Measurements from ENCODE around the gene PITPNC1. TPM values are rescaled to one million over a fixed set of nuclear protein-coding genes. Genes with fewer than 3 reads are reported as not detected.

The PITPNC1 gene
- total RNA-seq, 3 donors from 2014 or later = 11.0 to 17.7 (median 14.8) TPM

GRCh38 chr17:67482764-67483163 is 105.7 kb downstream of the PITPNC1 start:
- Histone ChIP-seq H3K27ac (no peak overlapping the region), H3K4me3 (no peak overlapping the region), H3K36me3 (no peaks in the 10 kb centered on the region), H3K9me3 (no peaks in the 10 kb centered on the region), H3K4me1 (no peaks in the 10 kb centered on the region), H3K27me3 (no peaks in the 10 kb centered on the region)
- intact Hi-C loops (cut with DNase I; ENCODE audit: low total_unique reads) = no loop called here
- no peak for TF ChIP-seq POLR2AphosphoS5 (IDR thresholded peaks at IDR 0.05)
- TF ChIP-seq, protein P1, sequence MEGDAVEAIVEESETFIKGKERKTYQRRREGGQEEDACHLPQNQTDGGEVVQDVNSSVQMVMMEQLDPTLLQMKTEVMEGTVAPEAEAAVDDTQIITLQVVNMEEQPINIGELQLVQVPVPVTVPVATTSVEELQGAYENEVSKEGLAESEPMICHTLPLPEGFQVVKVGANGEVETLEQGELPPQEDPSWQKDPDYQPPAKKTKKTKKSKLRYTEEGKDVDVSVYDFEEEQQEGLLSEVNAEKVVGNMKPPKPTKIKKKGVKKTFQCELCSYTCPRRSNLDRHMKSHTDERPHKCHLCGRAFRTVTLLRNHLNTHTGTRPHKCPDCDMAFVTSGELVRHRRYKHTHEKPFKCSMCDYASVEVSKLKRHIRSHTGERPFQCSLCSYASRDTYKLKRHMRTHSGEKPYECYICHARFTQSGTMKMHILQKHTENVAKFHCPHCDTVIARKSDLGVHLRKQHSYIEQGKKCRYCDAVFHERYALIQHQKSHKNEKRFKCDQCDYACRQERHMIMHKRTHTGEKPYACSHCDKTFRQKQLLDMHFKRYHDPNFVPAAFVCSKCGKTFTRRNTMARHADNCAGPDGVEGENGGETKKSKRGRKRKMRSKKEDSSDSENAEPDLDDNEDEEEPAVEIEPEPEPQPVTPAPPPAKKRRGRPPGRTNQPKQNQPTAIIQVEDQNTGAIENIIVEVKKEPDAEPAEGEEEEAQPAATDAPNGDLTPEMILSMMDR (IDR thresholded peaks at IDR 0.05) = no peak
- TF ChIP-seq POLR2A (IDR thresholded peaks at IDR 0.05) = no peak
- no peak for DNase-seq (ENCODE audit: low spot score in 2 of 2)

DNA sequence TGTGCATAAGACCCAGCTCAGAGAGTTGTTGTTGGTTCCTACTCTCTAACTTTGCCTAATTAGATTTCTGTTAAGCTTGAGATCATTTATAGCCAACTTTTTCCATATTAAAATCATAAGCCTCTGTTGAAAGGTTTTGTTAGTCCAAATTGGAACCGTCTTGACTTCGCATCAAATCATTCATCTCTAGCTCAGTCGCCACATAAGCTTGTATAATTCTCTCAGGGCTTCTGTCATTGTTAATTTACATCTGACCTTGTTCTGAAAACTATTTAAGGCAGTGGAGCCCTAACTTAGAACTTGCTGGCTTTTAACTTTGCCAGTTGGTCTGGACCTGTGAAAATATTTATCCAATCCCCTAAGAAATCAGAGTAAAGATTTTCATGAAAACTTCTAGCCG is 107.2 kb downstream of the PITPNC1 start:
- TF ChIP-seq POLR2AphosphoS5 (IDR thresholded peaks at IDR 0.05) (no peak), POLR2A (IDR thresholded peaks at IDR 0.05) (no peak)
- TF ChIP-seq, protein P1 (IDR thresholded peaks at IDR 0.05) = no peak
- intact Hi-C loops (cut with DNase I; ENCODE audit: low total_unique reads) = no loop called here
- Histone ChIP-seq H3K4me1 (no peaks in the 10 kb centered on the region), H3K36me3 (no peaks in the 10 kb centered on the region), H3K9me3 (no peaks in the 10 kb centered on the region), H3K27ac (no peak overlapping the region), H3K4me3 (no peak overlapping the region), H3K27me3 (no peaks in the 10 kb centered on the region)
- DNase-seq (ENCODE audit: low spot score in 2 of 2) = no peak

GRCh38 chr17:67485666-67486065 is 108.6 kb downstream of the PITPNC1 start:
- Histone ChIP-seq H3K4me1 (no peaks in the 10 kb centered on the region), H3K9me3 (no peaks in the 10 kb centered on the region), H3K4me3 (no peak overlapping the region), H3K27ac (no peak overlapping the region), H3K27me3 (no peaks in the 10 kb centered on the region), H3K36me3 (no peaks in the 10 kb centered on the region)
- TF ChIP-seq, protein P1 (IDR thresholded peaks at IDR 0.05) = no peak
- TF ChIP-seq POLR2A (IDR thresholded peaks at IDR 0.05) = no peak
- no peak for TF ChIP-seq POLR2AphosphoS5 (IDR thresholded peaks at IDR 0.05)
- intact Hi-C loops (cut with DNase I; ENCODE audit: low total_unique reads) = no loop called here
- DNase-seq (ENCODE audit: low spot score in 2 of 2) = no peak

GRCh38 chr17:67487506-67487905 is 110.4 kb downstream of the PITPNC1 start:
- H3K4me1 ChIP-seq = no peaks in the 10 kb centered on the region
- intact Hi-C loops (cut with DNase I; ENCODE audit: low total_unique reads) = no loop called here
- no peaks in the 10 kb centered on the region for H3K36me3 ChIP-seq
- TF ChIP-seq POLR2AphosphoS5 (IDR thresholded peaks at IDR 0.05) (no peak), POLR2A (IDR thresholded peaks at IDR 0.05) (no peak)
- TF ChIP-seq, protein P1 (IDR thresholded peaks at IDR 0.05) = no peak
- DNase-seq (ENCODE audit: low spot score in 2 of 2) = no peak
- no peaks in the 10 kb centered on the region for H3K27me3 ChIP-seq
- no peak overlapping the region for H3K4me3 ChIP-seq
- H3K9me3 ChIP-seq = no peaks in the 10 kb centered on the region
- no peak overlapping the region for H3K27ac ChIP-seq

- H3K9me3 ChIP-seq = no peaks in the 10 kb centered on the region
- H3K4me1 ChIP-seq = no peaks in the 10 kb centered on the region
- no peaks in the 10 kb centered on the region for H3K27me3 ChIP-seq
- H3K36me3 ChIP-seq = no peaks in the 10 kb centered on the region
- intact Hi-C loops (cut with DNase I; ENCODE audit: low total_unique reads) = no loop called here
- no peak overlapping the region for H3K4me3 ChIP-seq
- no peak overlapping the region for H3K27ac ChIP-seq
- no peak for TF ChIP-seq POLR2AphosphoS5 (IDR thresholded peaks at IDR 0.05)
- TF ChIP-seq, protein P1 (IDR thresholded peaks at IDR 0.05) = no peak
- TF ChIP-seq POLR2A (IDR thresholded peaks at IDR 0.05) = no peak
- DNase-seq (ENCODE audit: low spot score in 2 of 2) = no peak
Observed at GRCh38 chr17:67488161-67488560, 111.1 kb downstream of the PITPNC1 start.

Data from breast epithelium (tissue), 4 donors.